HG02852 (cell line): ENCODE results near the gene FBXW9.
"Not testable (repeated sequence)": the region's sequence is repeated elsewhere in the genome, so short reads cannot be mapped to it uniquely, and the experiment has no call there.

Source experiments
- ATAC-seq: cut with Tn5 transposase; IDR thresholded peaks from one replicate; pipeline ENCODE4 v1.9.1; 2021; ENCODE audit warnings: mild to moderate bottlenecking, moderate library complexity; ENCODE audit not compliant: unreplicated experiment

FBXW9 gene

DNA sequence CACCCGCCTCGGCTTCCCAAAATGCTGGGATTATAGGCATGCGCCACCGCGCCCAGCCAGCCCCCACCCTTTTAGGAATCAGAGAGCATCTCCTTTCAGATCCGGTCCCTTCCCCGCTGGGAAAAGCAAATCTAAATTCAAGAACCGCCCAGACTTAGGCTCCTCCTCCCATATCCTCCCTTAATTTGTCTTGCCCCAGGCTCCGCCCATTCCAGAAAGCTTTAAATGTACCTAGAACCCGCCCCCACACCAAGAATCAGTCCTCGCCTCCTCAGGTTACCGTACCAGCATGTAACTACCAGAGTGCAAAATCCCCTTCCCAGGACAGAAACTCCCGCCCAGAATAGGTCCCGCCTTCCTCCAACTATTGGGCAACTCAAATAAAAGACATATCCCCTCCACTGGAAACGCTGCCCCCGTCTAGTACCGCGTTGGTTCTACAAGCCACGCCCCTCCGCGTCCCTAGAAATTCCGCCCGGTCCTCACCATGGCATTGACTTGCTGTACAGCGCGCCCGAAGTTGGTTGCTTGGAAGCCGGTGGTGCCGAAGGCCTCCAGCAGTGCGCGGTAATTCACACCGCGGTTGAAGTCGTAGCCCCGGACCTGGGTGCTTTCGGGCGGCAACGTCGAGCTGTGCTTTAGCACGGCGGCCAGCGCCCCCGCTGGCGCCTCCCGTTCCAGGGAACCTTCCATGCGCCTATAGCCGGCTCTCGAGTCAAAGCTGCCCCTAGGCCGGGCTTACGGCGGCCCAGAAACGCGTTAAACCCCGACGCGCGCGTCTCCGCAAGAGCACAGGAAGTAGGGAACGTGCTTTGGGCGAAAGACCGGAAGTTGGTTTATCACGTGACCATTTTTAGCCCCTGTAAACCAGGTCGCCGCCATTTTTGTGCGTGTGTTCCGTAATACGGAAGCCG lies 15.1 kb downstream of the FBXW9 start, which contains the start of gene DHPS:
TSS of gene DHPS (minus strand) at position 807 of the 914 bp plus-strand sequence. CDS start at position 693, 114 bp downstream.
- ATAC-seq, result peak; percentile 65

GRCh38 chr19:12680034-12680433 lies 16.4 kb downstream of the FBXW9 start:
- no peak for ATAC-seq

DNA sequence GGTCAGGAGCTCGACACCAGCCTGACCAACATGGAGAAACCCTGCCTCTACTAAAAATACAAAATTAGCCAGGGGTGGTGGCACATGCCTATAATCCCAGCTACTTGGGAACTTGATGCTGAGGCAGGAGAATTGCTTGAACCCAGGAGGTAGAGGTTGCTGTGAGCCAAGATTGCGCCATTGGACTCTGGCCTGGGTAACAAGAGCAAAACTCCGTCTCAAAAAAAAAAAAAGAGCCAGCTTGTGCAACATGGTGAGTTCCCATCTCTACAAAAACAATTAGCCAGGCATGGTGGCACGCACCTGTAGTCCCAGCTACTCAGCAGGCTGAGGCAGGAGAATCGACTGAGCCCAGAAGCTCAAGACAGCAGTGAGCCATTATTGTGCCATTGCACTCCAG lies 18.4 kb downstream of the FBXW9 start:
- ATAC-seq, result not testable (repeated sequence)

GRCh38 chr19:12676928-12677327 lies 19.5 kb downstream of the FBXW9 start:
- no peak for ATAC-seq

DNA sequence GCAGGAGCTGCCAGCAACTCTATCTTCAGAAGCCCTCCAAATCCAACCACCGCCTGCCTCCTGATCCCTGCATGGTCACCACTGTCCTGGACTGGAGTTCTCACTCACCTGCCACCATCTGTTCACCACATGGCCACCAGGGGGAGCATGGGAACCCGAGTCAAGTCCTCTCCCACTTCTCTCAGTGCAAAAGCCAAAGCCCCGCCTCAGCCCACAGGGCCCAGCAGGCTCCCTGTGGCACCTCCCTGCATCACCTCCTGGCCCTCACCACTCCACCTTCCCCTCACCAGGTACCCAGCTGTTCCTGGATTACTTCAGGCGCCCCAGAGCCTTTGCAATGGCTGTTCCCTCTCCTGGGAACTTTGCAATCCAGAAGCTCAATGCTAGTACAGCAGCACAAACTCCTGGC lies 20.0 kb downstream of the FBXW9 start:
- ATAC-seq, result no peak

- no peak for ATAC-seq
Observed at GRCh38 chr19:12675940-12676339, 20.5 kb downstream of the FBXW9 start.

DNA sequence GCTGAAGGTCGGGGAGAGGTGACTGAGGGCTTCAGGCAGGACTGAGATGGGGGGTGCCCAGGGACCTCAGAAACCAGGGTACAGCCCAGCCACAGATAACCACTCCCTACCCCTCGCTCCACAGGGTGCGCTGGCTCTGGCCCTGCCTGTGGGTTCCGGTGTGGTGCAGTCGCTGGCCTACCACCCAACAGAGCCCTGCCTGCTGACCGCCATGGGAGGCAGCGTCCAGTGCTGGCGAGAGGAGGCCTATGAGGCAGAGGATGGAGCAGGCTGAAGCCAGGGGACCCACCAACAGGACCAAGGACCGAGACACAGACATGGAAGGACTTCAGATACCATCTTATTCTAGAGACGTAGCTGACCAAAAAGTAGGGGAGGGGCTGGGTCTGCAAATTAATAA lies 21.0 kb downstream of the FBXW9 start:
- ATAC-seq, result no peak

DNA sequence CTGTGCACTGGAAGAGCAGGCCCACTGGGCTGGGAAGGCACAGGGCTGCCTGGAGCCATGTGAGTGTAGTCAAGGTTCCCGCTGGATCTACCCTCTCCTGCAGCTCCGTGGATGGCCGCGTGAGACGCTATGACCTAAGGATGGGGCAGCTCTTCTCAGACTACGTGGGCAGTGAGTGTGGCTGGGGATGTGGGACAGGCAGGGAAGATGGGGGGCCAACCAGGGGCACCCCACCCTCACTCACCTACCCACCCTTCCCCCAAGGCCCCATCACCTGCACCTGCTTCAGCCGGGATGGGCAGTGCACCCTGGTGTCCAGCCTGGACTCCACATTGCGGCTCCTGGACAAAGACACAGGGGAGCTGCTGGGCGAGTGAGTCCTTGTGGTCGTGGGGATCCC lies 23.7 kb downstream of the FBXW9 start:
- ATAC-seq, result no peak

DNA sequence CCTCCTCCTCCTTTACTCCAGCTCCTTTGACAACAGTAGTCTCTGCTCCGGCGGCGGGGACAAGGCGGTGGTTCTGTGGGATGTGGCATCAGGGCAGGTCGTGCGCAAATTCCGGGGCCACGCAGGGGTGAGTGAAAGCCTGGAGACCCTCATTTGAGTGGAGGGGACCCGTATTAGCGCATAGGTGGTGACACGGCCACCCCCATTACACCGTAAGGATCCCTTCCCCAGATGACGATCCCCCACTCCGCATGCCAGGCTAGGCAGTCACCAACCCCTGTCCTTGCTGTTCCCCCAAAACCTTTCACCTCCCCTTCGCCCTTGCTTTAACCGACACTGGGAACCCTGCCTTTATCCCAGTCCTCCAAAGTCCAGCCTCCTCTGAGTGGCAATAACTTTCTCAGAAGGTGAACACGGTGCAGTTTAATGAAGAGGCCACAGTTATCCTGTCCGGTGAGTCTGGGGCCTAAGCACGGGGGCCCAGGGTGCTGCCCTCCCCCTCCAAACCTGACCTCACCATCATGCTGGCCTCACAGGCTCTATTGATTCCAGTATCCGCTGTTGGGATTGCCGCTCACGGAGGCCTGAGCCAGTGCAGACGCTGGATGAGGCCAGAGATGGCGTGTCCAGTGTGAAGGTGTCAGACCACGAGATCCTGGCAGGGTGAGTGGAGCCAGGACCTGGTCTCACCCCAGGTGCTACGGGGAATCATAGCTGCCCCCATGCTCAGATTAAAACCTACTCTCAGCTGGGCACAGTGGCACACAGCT lies 26.1 kb downstream of the FBXW9 start:
- ATAC-seq, result no peak

DNA sequence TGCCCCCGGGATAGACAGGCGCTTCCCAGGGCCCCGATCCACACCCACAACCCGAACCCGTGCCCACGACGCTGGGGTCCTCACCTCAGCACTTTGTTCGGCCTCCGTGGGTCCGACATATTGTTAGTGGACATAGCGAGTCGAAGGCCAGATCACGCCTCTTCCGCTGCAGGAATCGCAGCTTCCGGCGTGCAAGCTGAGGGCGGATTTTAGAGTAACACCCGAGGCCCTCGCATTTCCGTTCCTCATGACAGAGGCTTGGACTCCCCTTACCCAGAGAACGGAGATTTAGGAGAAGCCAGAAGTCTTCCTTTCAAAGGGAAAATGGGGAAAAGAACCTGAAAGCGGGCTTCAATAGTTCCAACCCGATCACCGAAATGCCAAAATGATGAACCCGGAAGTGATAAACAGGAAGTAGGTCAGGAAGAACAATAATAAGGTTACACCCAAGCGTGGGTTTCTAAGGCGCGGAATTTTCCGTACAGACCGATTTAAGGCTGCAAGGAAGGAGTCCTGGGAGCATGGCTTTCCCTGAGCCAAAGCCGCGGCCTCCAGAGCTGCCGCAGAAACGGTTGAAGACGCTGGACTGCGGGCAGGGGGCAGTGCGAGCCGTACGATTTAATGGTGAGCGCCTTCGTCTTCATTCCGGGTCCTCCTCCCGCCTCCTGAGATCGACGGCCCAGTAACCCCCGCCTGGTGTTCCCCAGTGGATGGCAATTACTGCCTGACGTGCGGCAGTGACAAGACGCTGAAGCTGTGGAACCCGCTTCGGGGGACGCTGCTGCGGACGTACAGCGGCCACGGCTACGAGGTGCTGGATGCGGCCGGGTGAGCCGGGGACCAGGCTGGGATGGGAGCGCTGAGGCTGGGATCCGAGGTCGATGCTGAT lies 26.9 kb downstream of the FBXW9 start:
- ATAC-seq, result no peak

DNA sequence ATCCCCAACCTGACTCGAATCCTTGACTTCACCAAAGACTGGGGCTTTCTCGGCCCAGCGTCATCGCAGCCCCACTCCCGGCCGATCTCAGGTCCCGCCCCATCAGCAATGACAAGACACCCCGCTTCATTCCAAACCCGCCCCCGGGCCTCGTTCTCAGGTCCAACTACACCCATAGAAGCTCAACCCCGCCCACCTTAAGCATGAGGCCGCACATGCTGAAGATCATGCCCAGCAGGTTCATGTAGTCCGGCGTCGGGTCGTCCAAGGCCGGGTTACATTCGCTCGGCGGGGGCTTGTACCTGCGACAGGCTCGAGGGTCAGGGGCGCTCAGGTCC lies 27.5 kb downstream of the FBXW9 start:
- ATAC-seq, result no peak

GRCh38 chr19:12668346-12668745 lies 28.1 kb downstream of the FBXW9 start:
- no peak for ATAC-seq

GRCh38 chr19:12667731-12668302 lies 28.6 kb downstream of the FBXW9 start:
- no peak for ATAC-seq

DNA sequence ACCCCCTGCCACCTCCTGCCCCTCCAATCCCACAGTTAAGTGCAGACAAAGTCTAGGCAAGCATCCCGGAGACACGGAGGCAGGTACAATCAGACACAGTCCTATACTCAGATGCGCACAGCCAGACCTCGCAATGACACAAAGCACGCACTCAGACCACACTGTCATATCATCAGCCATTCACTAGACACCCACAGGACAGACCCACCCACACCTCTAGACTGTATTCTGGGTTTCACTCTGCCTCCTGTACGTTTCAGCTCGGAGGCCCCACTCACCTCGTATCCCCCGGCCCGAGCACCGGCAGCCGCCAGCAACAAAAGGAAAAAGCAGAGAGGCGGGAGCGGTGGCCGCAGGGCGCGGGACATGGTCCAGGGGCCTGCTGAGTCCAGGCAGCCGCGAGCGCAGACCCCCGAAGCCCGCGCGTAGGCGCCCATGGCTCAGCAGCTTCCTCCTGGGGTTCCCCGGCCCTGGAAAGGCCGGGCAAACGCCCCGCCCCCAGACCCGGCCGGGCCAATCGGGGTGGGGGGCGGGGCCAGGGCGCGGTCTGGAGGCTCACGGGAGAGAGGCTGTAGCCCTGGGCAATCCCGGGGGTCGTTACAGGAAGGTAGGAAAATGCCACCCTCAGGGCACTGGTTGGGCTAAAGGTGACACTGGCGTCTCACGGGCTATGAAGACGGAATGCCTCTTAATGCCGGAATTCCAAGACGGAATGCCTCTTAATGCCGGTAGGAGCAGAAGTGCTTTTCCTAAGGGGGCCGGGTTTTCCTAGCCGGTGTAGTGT lies 30.0 kb downstream of the FBXW9 start, which contains the start of the genes MAN2B1 and WDR83:
TSS of gene MAN2B1 (minus strand) at position 478 of the 784 bp plus-strand sequence. CDS start at position 437, 41 bp downstream.
TSS of gene WDR83 (plus strand) at position 543 of the 784 bp plus-strand sequence. CDS start 2,984 bp downstream, outside the sequence.
- peak; percentile 42 for ATAC-seq

DNA sequence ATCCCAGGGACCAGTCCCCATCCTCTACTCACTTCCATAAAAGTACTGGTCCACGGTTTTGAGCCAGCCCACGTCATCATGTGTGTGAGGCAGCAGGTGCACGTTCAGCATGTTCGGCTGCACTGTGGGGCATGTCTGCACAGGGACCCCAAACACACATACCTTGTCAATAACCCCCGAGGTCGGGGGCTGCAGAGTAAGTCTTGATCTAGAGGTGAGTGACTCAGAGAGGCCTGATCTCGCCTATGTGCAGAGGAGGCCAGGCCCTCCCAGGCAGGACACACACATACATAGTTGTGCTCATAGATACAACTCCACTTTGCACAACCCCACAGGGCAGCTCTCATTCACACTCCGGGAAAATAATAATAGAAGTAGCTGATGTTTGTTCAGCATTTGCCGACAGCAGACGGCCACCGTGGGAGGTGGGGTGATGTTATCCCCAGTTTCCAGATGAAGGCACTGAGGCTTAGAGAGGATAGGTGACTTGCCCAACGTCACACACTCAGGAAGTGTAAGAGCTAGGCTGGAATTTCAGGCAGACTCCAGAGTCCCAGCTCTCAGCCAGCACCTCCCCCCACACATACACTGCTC lies 30.7 kb downstream of the FBXW9 start:
- no peak for ATAC-seq

DNA sequence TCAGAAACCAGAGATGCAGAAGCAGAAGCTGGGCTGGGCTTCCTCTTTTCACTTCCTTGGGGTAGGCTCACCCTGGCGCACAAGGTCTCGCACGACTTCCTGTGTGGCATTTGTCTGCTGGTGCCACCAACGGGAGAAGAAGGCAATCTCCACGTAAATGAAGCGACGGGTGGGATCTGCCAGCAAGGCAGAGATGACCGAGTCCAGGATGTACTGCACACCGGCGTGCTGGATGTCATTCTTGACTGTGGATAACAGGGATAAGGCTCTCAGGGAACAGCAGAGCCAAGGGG lies 31.2 kb downstream of the FBXW9 start:
- ATAC-seq, result no peak

- ATAC-seq, result no peak
Observed at GRCh38 chr19:12664406-12665280, 31.8 kb downstream of the FBXW9 start.

DNA sequence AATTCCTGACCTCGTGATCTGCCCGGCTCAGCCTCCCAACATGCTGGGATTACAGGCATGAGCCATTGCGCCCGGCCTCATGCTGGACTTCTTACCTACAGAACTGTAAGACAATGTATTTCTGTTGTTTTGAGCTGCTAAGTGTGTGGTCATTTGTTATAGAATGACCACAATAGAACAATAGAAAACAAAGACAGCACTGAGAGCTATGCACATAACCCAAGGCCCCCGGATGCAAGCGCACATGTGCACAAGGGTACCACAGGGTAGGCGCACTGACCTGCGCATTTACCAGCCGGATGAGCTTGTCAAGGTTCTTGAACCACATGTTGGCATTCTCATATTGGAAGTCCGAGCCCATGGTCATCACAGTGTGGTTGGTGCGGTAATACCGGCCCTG lies 35.5 kb downstream of the FBXW9 start:
- ATAC-seq, result no peak
